Sigmoid colon (tissue), 7 donors: ENCODE measurements around the gene TBKBP1. TPM values are rescaled to one million over a fixed set of nuclear protein-coding genes. Genes with fewer than 3 reads are reported as not detected.

Experiments used
- DNase-seq: peaks from one replicate; pipeline ENCODE4 v3.0.0-alpha.2; 2019
- H3K27ac ChIP-seq, 4 donors: fragments of 200-600 bp; sonication (generic); one replicate each; pipeline ENCODE4 v1.5.1; 2016 to 2019; ENCODE audit warnings: mild to moderate bottlenecking in 1 of 4
- H3K27me3 ChIP-seq, 3 donors: fragments of 200-600 bp; sonication (generic); one replicate each; pipeline ENCODE4 v1.5.1; 2019; ENCODE audit warnings: mild to moderate bottlenecking in 1 of 3
- H3K36me3 ChIP-seq, 4 donors: fragments of 200-600 bp; sonication (generic); one replicate each; pipeline ENCODE4 v1.5.1; 2016 to 2019
- H3K4me1 ChIP-seq, 4 donors: fragments of 200-600 bp; sonication (generic); one replicate each; pipeline ENCODE4 v1.5.1; 2017 to 2019
- H3K4me3 ChIP-seq, 4 donors: fragments of 200-600 bp; sonication (generic); one replicate each; pipeline ENCODE4 v1.5.1; 2017 to 2019; ENCODE audit warnings: mild to moderate bottlenecking in 2 of 4, moderate library complexity in 1 of 4
- H3K9me3 ChIP-seq, 4 donors: fragments of 200-600 bp in 3 of 4; sonication (generic) in 3 of 4; one replicate each; pipeline versions ENCODE4 v1.5.1 to v1.6.1; 2013 to 2019
- CTCF ChIP-seq, 4 experiments: fragments of 450-650 bp in 3 of 4; fragments of 200-600 bp in 1 of 4; IDR thresholded peaks; one replicate each; pipeline ENCODE4 v1.5.1; 2016 to 2019; ENCODE audit warnings: antibody characterized with exemption in 4 of 4, mild to moderate bottlenecking in 3 of 4, moderate library complexity in 2 of 4
- EP300 ChIP-seq, 4 donors: sonication (generic); formaldehyde crosslinking; IDR thresholded peaks; one replicate each; pipeline ENCODE4 v1.6.1; 2017; ENCODE audit warnings: antibody characterized with exemption in 4 of 4
- POLR2A ChIP-seq, 2 donors: fragments of 450-650 bp; IDR thresholded peaks; one replicate each; pipeline ENCODE4 v1.6.1; 2016; ENCODE audit warnings: antibody characterized with exemption in 2 of 2, mild to moderate bottlenecking in 2 of 2, moderate library complexity in 2 of 2
- POLR2AphosphoS5 ChIP-seq, 4 donors: sonication (generic); formaldehyde crosslinking; IDR thresholded peaks; one replicate each; pipeline ENCODE4 v1.6.1; 2017; ENCODE audit warnings: antibody characterized with exemption in 4 of 4
- whole genome bisulfite sequencing, 2 donors: extraction: QIAGEN DNeasy Blood & Tissue Kit; methylation state at CpG; one replicate each; pipeline ENCODE4 v1.1.7; 2013; 5-methylcytosine and 5-hydroxymethylcytosine counted together
- intact Hi-C: fragments of 100-400 bp; cut with DNase I; formaldehyde crosslinking; loops from one replicate; pipeline ENCODE4 v1.15.1; 2023
- polyA plus RNA-seq, 3 donors: library from polyadenylated mRNA; stranded (reverse); fragments of 200-250 nt; gene quantifications; one replicate each; pipeline ENCODE4 v1.2.3, GENCODE V29; 2013
- total RNA-seq, 4 donors: library from RNA; depleted of rRNA; stranded (reverse); fragments of >200 nt; gene quantifications; one replicate each; pipeline ENCODE4 v1.1.0, GENCODE V29; 2016
- donor health status: healthy with polysubstance abuse.
- donor health status: Bipolar disorder and iron deficiency.
- donor health status: healthy.

Gene TBKBP1
- total and polyA plus RNA-seq, 7 donors, result 3.5 to 25.5 (median 7.8) TPM

- H3K9me3 ChIP-seq, result no peaks in the 10 kb centered on the region
- peak overlapping the region in 1 of 4 donors; percentile 31 for H3K27ac ChIP-seq
- H3K36me3 ChIP-seq, result peaks cover 0 to 47% (median 12%) of the 10 kb centered on the region in 4 donors
- no peak for DNase-seq
- intact Hi-C loops, result no loop called here
- WGBS, 2 donors, result 83 to 88% methylated on average over 1 of the region's 1 CpG
- no peak overlapping the region for H3K4me3 ChIP-seq
- peaks cover 0 to 5% (median 0%) of the 10 kb centered on the region in 4 donors for H3K4me1 ChIP-seq
- no peaks in the 10 kb centered on the region for H3K27me3 ChIP-seq
- TF ChIP-seq CTCF (IDR thresholded peaks at IDR 0.05) (no peak), POLR2AphosphoS5 (IDR thresholded peaks at IDR 0.05) (no peak), POLR2A (IDR thresholded peaks at IDR 0.05) (no peak), EP300 (IDR thresholded peaks at IDR 0.05) (no peak)
Observed at GRCh38 chr17:47686276-47686635, 7.7 kb upstream of the TBKBP1 start.

- TF ChIP-seq CTCF (IDR thresholded peaks at IDR 0.05) (no peak), POLR2AphosphoS5 (IDR thresholded peaks at IDR 0.05) (no peak), POLR2A (IDR thresholded peaks at IDR 0.05) (no peak), EP300 (IDR thresholded peaks at IDR 0.05) (no peak)
- peak overlapping the region in 1 of 4 donors; percentile 31 for H3K27ac ChIP-seq
- intact Hi-C loops, result no loop called here
Observed at GRCh38 chr17:47686664-47687327, 7.2 kb upstream of the TBKBP1 start.

GRCh38 chr17:47687328-47687690 is 6.7 kb upstream of the TBKBP1 start:
- peak overlapping the region in 1 of 4 donors; percentile 31 for H3K27ac ChIP-seq
- no peaks in the 10 kb centered on the region for H3K9me3 ChIP-seq
- no peak for DNase-seq
- intact Hi-C loops, result no loop called here
- H3K4me3 ChIP-seq, result no peak overlapping the region
- peaks cover 0 to 36% (median 4%) of the 10 kb centered on the region in 4 donors for H3K36me3 ChIP-seq
- H3K4me1 ChIP-seq, result peaks cover 0 to 5% (median 0%) of the 10 kb centered on the region in 4 donors
- no peak for TF ChIP-seq POLR2A (IDR thresholded peaks at IDR 0.05)
- no peak for TF ChIP-seq CTCF (IDR thresholded peaks at IDR 0.05)
- no peak for TF ChIP-seq EP300 (IDR thresholded peaks at IDR 0.05)
- TF ChIP-seq POLR2AphosphoS5 (IDR thresholded peaks at IDR 0.05), result no peak
- no peaks in the 10 kb centered on the region for H3K27me3 ChIP-seq

More at GRCh38 chr17:47686664-47687327, 7.2 kb upstream of the TBKBP1 start:
- Histone ChIP-seq H3K4me1 (peaks cover 0 to 5% (median 0%) of the 10 kb centered on the region in 4 donors), H3K36me3 (peaks cover 0 to 41% (median 10%) of the 10 kb centered on the region in 4 donors), H3K27me3 (no peaks in the 10 kb centered on the region), H3K9me3 (no peaks in the 10 kb centered on the region), H3K4me3 (no peak overlapping the region)
- DNase-seq, result no peak
- 87 to 92% methylated on average over 7 of the region's 7 CpGs for WGBS, 2 donors

GRCh38 chr17:47687748-47688147 is 6.2 kb upstream of the TBKBP1 start:
- WGBS, 2 donors, result 89 to 94% methylated on average over 1 of the region's 1 CpG
- Histone ChIP-seq H3K27ac (no peak overlapping the region), H3K36me3 (peaks cover 0 to 32% (median under 1%) of the 10 kb centered on the region in 4 donors)

More at GRCh38 chr17:47687748-47688147, 6.2 kb upstream of the TBKBP1 start:
- Histone ChIP-seq H3K4me3 (no peak overlapping the region), H3K4me1 (peaks cover 0 to 5% (median under 1%) of the 10 kb centered on the region in 4 donors), H3K27me3 (no peaks in the 10 kb centered on the region), H3K9me3 (no peaks in the 10 kb centered on the region)
- no peak for TF ChIP-seq POLR2A (IDR thresholded peaks at IDR 0.05)
- no peak for TF ChIP-seq POLR2AphosphoS5 (IDR thresholded peaks at IDR 0.05)
- no peak for TF ChIP-seq EP300 (IDR thresholded peaks at IDR 0.05)
- no peak for TF ChIP-seq CTCF (IDR thresholded peaks at IDR 0.05)
- DNase-seq, result no peak
- intact Hi-C loops, result no loop called here
